Measurements from ENCODE around the gene ZNF700. TPM values are rescaled to one million over a fixed set of nuclear protein-coding genes. Genes with fewer than 3 reads are reported as not detected.
"Not testable (repeated sequence)": the region's sequence is repeated elsewhere in the genome, so short reads cannot be mapped to it uniquely, and the experiment has no call there.

Gene ZNF700
- total RNA-seq (10 to 100 TPM; 11.6 to 19.2 TPM), polyA plus RNA-seq (10 to 100 TPM in 1 of 2 donors, 1 to 10 TPM in 1; 3.8 to 13.8 TPM)
- long read RNA-seq, donor 1, partial matches to known transcripts = 2 of 5 reads
- long read RNA-seq, donor 1, other reads (novel, unspliced or antisense) = 1 of 5 reads
- long read RNA-seq, donor 2, partial matches to known transcripts = 5 of 6 reads
- long read RNA-seq, donor 2, other reads (novel, unspliced or antisense) = 0 of 6 reads

DNA sequence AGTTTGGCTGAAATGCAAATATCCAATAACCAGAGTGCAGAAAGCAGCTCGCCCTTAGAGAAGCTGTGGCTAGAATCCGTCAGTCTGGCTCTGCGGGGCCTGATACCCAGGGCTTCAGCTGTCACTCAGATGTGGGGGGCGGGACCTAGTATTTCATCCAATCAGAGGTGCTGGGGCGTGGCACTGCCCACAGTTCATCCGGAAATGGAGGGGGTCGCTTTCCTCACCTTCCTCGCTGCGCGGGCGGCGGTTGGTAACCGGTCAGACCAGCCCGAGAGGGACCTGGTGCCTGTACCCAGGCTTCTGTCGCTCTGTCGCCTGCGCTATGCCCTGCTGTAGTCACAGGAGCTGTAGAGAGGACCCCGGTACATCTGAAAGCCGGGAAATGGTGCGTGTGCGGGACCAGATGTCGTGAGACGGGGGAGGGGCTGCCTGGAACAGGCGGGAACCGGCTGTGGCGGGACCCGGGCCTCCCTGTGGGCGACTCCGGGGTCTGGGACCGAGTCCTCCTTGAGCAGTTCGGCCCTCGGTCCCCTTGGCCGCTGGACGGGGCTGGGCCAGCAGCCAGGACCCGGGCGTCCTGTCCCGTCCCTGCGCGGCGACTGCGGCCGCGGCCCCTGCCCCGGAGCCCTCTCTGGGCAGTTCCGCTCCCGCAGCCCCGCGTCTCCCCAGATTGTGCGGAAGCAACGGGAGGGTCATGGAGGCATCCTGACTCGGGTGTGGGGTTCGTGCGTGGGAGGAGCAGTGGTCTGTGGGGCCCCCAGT is at the start of gene ZNF700:
Gene ZNF700 (plus strand): TSS at position 222 of the 765 bp plus-strand sequence. CDS start 104 bp downstream, at position 326.
- DNase-seq = peak; percentile 95 to 97
- H3K36me3 ChIP-seq (ENCODE audit: control insufficient read depth in 1 of 2, insufficient read depth in 2 of 2, low read length in 1 of 2) = no peaks in the 10 kb centered on the region
- H3K4me1 ChIP-seq (ENCODE audit: control insufficient read depth in 1 of 2, insufficient read depth in 2 of 2, low read length in 2 of 2) = peaks cover 0 to 2% of the 10 kb centered on the region in 2 donors
- no peaks in the 10 kb centered on the region for H3K27me3 ChIP-seq (ENCODE audit: control insufficient read depth in 1 of 2, insufficient read depth in 2 of 2, low read length in 1 of 2)
- peak; percentile 98 for ATAC-seq (ENCODE audit: low FRiP score)
- 0% methylated on average over 45 to 53 of the region's 53 CpGs for WGBS, 2 donors
- H3K4me3 ChIP-seq (ENCODE audit: low read length in 2 of 2) = peak within 1 kb of the TSS; percentile 42 to 79
- peak within 1 kb of the TSS in 1 of 2 donors; percentile 49 for H3K27ac ChIP-seq (ENCODE audit: low read depth in 1 of 2, low read length in 2 of 2)
- intact Hi-C loops (cut with DNase I) = loop anchor here (2.0 to 10.0 kb wide), 4 partner anchors 38 to 220 kb away; partner anchors contain the start of genes ZNF20 (in 1 of the 2), ZNF491 (in 1 of the 2) and ZNF69 (in 1 of the 2)
- H3K9me3 ChIP-seq (ENCODE audit: control insufficient read depth, low read length) = no peaks in the 10 kb centered on the region

DNA sequence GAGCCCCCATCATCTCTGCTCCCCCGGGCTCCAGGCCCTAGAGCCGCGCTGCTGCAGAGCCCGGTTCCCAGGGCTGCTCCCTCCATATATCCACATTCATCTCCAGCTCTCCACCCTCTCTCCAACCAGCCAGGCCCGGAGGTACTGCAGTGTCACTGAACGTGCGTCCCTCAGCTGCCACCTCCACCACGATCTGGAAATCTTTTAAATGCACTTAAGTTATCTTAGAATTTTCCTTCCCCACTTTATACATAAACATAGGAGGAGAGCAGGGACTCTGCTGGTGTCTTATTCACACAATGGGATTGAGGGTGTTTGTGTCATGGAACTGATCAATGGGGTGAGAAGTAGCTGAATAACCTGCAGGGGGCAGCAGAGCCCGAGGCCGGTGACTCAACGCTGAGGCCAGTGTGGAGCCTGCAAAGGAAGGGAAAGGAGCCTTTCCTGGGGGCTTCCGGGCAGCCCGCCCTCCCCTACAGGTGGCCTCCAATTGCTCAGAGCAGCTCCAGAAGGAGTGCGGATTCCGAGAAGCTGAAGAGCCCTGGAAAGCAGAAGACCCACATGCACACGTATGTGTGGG is 45.1 kb upstream of the ZNF700 start:
- not testable (repeated sequence) for H3K9me3 ChIP-seq (ENCODE audit: control insufficient read depth, low read length); H3K27me3 ChIP-seq (ENCODE audit: control insufficient read depth in 1 of 2, insufficient read depth in 2 of 2, low read length in 1 of 2); H3K4me1 ChIP-seq (ENCODE audit: control insufficient read depth in 1 of 2, insufficient read depth in 2 of 2, low read length in 2 of 2); ATAC-seq (ENCODE audit: low FRiP score); DNase-seq; H3K4me3 ChIP-seq (ENCODE audit: low read length in 2 of 2); H3K27ac ChIP-seq (ENCODE audit: low read depth in 1 of 2, low read length in 2 of 2); H3K36me3 ChIP-seq (ENCODE audit: control insufficient read depth in 1 of 2, insufficient read depth in 2 of 2, low read length in 1 of 2)
- 72 to 79% methylated on average over 14 to 16 of the region's 16 CpGs for WGBS, 2 donors
- intact Hi-C loops (cut with DNase I) = loop anchor here (5.0 to 10.0 kb wide), 3 partner anchors 85 to 175 kb away; partner anchors contain the start of genes ZNF491 (in 1 of the 2) and ZNF878 (in 1 of the 2)

DNA sequence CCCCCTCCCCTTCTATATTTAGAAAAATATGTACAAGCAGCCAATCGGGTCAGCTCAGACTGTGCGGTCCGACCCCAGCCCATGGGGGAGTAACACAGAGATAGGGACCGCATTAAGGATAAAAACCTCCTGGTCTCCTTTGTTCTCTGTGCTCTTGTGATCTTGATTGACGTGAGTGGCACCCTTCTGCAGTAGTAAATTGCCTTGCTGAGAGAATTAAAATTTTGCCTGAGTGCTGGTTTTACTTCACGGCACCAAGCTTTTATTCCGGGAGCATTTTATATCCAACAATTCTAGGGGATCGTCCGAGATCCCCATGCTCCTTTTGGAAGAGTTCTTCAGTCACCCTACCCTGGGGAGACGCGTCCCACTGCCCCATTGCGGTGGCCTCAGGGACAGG is 44.3 kb upstream of the ZNF700 start:
- 90 to 94% methylated on average over 12 of the region's 12 CpGs for WGBS, 2 donors

GRCh38 chr19:11881151-11881800 is 43.6 kb upstream of the ZNF700 start:
- no peak overlapping the region for H3K4me3 ChIP-seq (ENCODE audit: low read length in 2 of 2)
- ATAC-seq (ENCODE audit: low FRiP score) (peak; percentile 56), DNase-seq (peak; percentile 50 to 69)
- H3K27me3 ChIP-seq (ENCODE audit: control insufficient read depth in 1 of 2, insufficient read depth in 2 of 2, low read length in 1 of 2) = no peaks in the 10 kb centered on the region
- no peak overlapping the region for H3K27ac ChIP-seq (ENCODE audit: low read depth in 1 of 2, low read length in 2 of 2)
- H3K4me1 ChIP-seq (ENCODE audit: control insufficient read depth in 1 of 2, insufficient read depth in 2 of 2, low read length in 2 of 2) = no peaks in the 10 kb centered on the region
- H3K36me3 ChIP-seq (ENCODE audit: control insufficient read depth in 1 of 2, insufficient read depth in 2 of 2, low read length in 1 of 2) = no peaks in the 10 kb centered on the region
- 15 to 16% methylated on average over 10 of the region's 10 CpGs for WGBS, 2 donors
- no peaks in the 10 kb centered on the region for H3K9me3 ChIP-seq (ENCODE audit: control insufficient read depth, low read length)
- intact Hi-C loops (cut with DNase I) = loop anchor here (5.0 to 10.0 kb wide), 3 partner anchors 86 to 174 kb away; partner anchors contain the start of genes ZNF491 (in 1 of the 2) and ZNF878 (in 1 of the 2)

More for the DNA sequence above, 44.3 kb upstream of the ZNF700 start:
- Histone ChIP-seq H3K4me1 (ENCODE audit: control insufficient read depth in 1 of 2, insufficient read depth in 2 of 2, low read length in 2 of 2) (no peaks in the 10 kb centered on the region), H3K27ac (ENCODE audit: low read depth in 1 of 2, low read length in 2 of 2) (no peak overlapping the region), H3K27me3 (ENCODE audit: control insufficient read depth in 1 of 2, insufficient read depth in 2 of 2, low read length in 1 of 2) (no peaks in the 10 kb centered on the region), H3K4me3 (ENCODE audit: low read length in 2 of 2) (no peak overlapping the region), H3K36me3 (ENCODE audit: control insufficient read depth in 1 of 2, insufficient read depth in 2 of 2, low read length in 1 of 2) (no peaks in the 10 kb centered on the region), H3K9me3 (ENCODE audit: control insufficient read depth, low read length) (no peaks in the 10 kb centered on the region)
- DNase-seq (no peak), ATAC-seq (ENCODE audit: low FRiP score) (no peak)
- intact Hi-C loops (cut with DNase I) = loop anchor here (5.0 to 10.0 kb wide), 3 partner anchors 86 to 174 kb away; partner anchors contain the start of genes ZNF491 (in 1 of the 2) and ZNF878 (in 1 of the 2)

DNA sequence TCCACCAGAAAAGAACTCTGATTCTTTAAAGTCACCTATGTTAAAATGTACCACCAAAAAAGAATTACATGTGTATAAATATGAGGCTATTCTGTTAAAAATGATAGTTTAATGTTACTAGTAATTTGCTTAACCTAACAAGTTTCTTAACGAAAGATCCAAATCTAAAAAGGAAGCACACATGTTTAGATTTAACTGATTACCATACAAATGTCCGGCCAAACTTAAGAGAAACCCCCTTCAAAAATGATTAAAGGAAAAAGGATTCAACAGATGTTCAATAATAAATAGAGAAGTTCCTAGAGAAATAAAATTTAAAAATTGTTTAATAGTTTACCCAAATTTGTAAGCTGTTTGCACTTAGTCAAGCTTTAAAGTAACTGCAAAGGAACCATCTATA is 42.3 kb upstream of the ZNF700 start:
- intact Hi-C loops (cut with DNase I) = loop anchor here (2.0 to 10.0 kb wide), 4 partner anchors 88 to 258 kb away; partner anchors contain the start of genes ZNF20 (in 1 of the 2), ZNF491 (in 1 of the 2) and ZNF878 (in 1 of the 2)
- Histone ChIP-seq H3K27me3 (ENCODE audit: control insufficient read depth in 1 of 2, insufficient read depth in 2 of 2, low read length in 1 of 2) (no peaks in the 10 kb centered on the region), H3K9me3 (ENCODE audit: control insufficient read depth, low read length) (no peaks in the 10 kb centered on the region), H3K4me3 (ENCODE audit: low read length in 2 of 2) (no peak overlapping the region), H3K27ac (ENCODE audit: low read depth in 1 of 2, low read length in 2 of 2) (no peak overlapping the region), H3K4me1 (ENCODE audit: control insufficient read depth in 1 of 2, insufficient read depth in 2 of 2, low read length in 2 of 2) (no peaks in the 10 kb centered on the region), H3K36me3 (ENCODE audit: control insufficient read depth in 1 of 2, insufficient read depth in 2 of 2, low read length in 1 of 2) (no peaks in the 10 kb centered on the region)
- WGBS, 2 donors = 80 to 81% methylated on average over 2 of the region's 2 CpGs
- no peak for ATAC-seq (ENCODE audit: low FRiP score)
- DNase-seq = no peak

DNA sequence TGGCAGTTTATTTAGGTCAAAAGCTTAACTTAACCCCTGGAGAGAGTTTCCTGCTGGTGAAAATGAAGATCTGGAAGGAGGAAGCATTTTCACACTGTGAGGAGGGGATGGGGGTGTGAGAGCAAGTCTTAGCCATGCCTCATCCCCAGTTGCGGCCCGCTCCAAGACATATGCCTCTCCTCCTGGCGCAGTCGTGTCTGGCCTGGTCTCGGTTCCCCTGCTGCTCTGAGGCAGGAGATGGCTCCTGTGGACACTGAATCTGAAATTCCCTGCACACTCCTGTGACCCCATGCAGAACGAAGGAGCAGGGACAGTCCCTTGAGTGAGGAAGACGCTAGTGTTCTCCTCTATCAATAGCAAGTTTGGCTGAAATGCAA is 37.7 kb upstream of the ZNF700 start:
- intact Hi-C loops (cut with DNase I) = loop anchor here (5.0 to 10.0 kb wide), 3 partner anchors 35 to 168 kb away; partner anchors contain the start of genes ZNF491 (in 1 of the 2) and ZNF878 (in 1 of the 2)
- ATAC-seq (ENCODE audit: low FRiP score) = peak; percentile 65

DNA sequence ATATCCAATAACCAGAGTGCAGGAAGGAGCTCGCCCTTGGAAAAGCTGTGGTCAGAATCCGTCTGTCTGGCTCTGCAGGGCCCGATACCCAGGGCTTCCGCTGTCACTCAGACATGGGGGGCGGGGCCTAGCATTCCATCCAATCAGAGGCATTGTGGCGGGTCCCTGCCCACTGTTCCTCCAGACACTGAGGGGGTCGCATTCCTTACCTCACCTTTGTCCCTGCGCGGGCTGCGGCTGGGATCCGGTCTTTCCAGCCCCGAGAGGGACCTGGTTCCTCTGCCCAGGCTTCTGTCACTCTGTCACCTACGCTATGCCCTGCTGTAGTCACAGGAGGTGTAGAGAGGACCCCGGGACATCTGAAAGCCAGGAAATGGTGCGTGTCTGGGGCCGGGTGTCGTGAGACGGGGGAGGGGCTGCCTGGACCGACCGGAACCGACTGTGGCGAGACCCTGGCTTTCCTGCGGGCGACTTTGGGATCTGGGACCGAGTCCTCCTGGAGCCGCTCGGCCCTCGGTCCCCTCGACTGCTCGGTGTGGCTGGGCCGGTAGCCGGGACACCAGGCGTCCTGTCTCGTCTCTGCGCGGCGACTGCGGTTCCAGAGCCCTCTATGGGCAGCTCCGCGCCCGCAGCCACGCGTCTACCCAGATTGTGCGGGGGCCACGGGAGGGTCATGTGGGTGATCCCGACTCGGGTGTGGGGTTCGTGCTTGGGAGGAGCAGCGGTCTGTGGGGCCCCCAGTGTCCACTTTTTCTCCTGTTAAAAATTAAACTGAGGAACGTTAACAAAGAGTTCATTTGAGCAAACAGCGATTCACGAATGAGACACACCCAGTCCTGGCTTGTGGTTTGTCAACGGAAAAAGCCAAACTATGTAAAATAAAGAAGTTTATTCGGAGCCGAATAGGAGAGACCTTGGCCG is 37.0 kb upstream of the ZNF700 start, which contains the start of gene ZNF69:
Gene ZNF69 (plus strand): TSS at position 172 of the 921 bp plus-strand sequence. CDS start 142 bp downstream, at position 314.
- intact Hi-C loops (cut with DNase I) = loop anchor here (5.0 to 10.0 kb wide), 3 partner anchors 34 to 167 kb away; partner anchors contain the start of genes ZNF491 (in 1 of the 2) and ZNF878 (in 1 of the 2)
- Histone ChIP-seq H3K27me3 (ENCODE audit: control insufficient read depth in 1 of 2, insufficient read depth in 2 of 2, low read length in 1 of 2) (no peaks in the 10 kb centered on the region), H3K4me3 (ENCODE audit: low read length in 2 of 2) (peak within 1 kb of the TSS; percentile 31 to 45), H3K36me3 (ENCODE audit: control insufficient read depth in 1 of 2, insufficient read depth in 2 of 2, low read length in 1 of 2) (no peaks in the 10 kb centered on the region), H3K4me1 (ENCODE audit: control insufficient read depth in 1 of 2, insufficient read depth in 2 of 2, low read length in 2 of 2) (no peaks in the 10 kb centered on the region), H3K27ac (ENCODE audit: low read depth in 1 of 2, low read length in 2 of 2) (peak within 1 kb of the TSS in 1 of 2 donors; percentile 87), H3K9me3 (ENCODE audit: control insufficient read depth, low read length) (no peaks in the 10 kb centered on the region)
- DNase-seq = peak; percentile 91 to 95
- peak; percentile 95 for ATAC-seq (ENCODE audit: low FRiP score)
- 0 to 1% methylated on average over 49 to 56 of the region's 56 CpGs for WGBS, 2 donors

More for the DNA sequence above, 37.7 kb upstream of the ZNF700 start:
- no peak for DNase-seq
- Histone ChIP-seq H3K27me3 (ENCODE audit: control insufficient read depth in 1 of 2, insufficient read depth in 2 of 2, low read length in 1 of 2) (no peaks in the 10 kb centered on the region), H3K4me1 (ENCODE audit: control insufficient read depth in 1 of 2, insufficient read depth in 2 of 2, low read length in 2 of 2) (no peaks in the 10 kb centered on the region), H3K4me3 (ENCODE audit: low read length in 2 of 2) (peak overlapping the region in 1 of 2 donors; percentile 45), H3K9me3 (ENCODE audit: control insufficient read depth, low read length) (no peaks in the 10 kb centered on the region), H3K36me3 (ENCODE audit: control insufficient read depth in 1 of 2, insufficient read depth in 2 of 2, low read length in 1 of 2) (no peaks in the 10 kb centered on the region), H3K27ac (ENCODE audit: low read depth in 1 of 2, low read length in 2 of 2) (peak overlapping the region in 1 of 2 donors; percentile 28)
- 11 to 13% methylated on average over 7 of the region's 7 CpGs for WGBS, 2 donors
